IPS DF 6.9 (cell line): ENCODE results near the gene KRTAP9-8.
"Not testable (repeated sequence)": the region's sequence is repeated elsewhere in the genome, so short reads cannot be mapped to it uniquely, and the experiment has no call there.

ENCODE experiments used
- DNase-seq: peaks from one replicate; pipeline ENCODE4 v3.0.0-alpha.2; 2013; ENCODE audit warnings: low read depth, low spot score
- H3K27ac ChIP-seq: one replicate; pipeline ENCODE4 v1.5.1; 2013; ENCODE audit warnings: low read length, control low read depth
- H3K27me3 ChIP-seq: 2 replicates; pipeline ENCODE4 v1.6.1; 2013; ENCODE audit warnings: mild to moderate bottlenecking, low read length; ENCODE audit not compliant: control insufficient read depth, insufficient read depth
- H3K36me3 ChIP-seq: 2 replicates; pipeline ENCODE4 v1.6.1; 2013; ENCODE audit warnings: low read length; ENCODE audit not compliant: control insufficient read depth, insufficient read depth
- H3K4me1 ChIP-seq: 2 replicates; pipeline ENCODE4 v1.6.1; 2013; ENCODE audit warnings: low read length; ENCODE audit not compliant: control insufficient read depth, insufficient read depth
- H3K4me3 ChIP-seq: 2 replicates; pipeline ENCODE4 v1.5.1; 2013; ENCODE audit warnings: mild to moderate bottlenecking, low read length
- H3K9me3 ChIP-seq: 2 replicates; pipeline ENCODE4 v1.6.1; 2013; ENCODE audit warnings: low read length, inconsistent platforms; ENCODE audit not compliant: control insufficient read depth, insufficient read depth
- WGBS: extraction: QIAGEN DNeasy Blood & Tissue Kit; methylation state at CpG from one replicate; pipeline ENCODE4 v1.1.7; 2013; ENCODE audit warnings: mixed read lengths, missing lambda C conversion rate; ENCODE audit not compliant: insufficient read length, insufficient coverage; 5-methylcytosine and 5-hydroxymethylcytosine counted together

Gene KRTAP9-8

GRCh38 chr17:41237949-41238437 lies at the start of gene KRTAP9-8:
TSS of gene KRTAP9-8 (plus strand) at chr17:41237999. CDS start at chr17:41238052, 53 bp downstream.
- not testable (repeated sequence) for DNase-seq, H3K27me3 ChIP-seq, H3K36me3 ChIP-seq, H3K4me1 ChIP-seq, H3K27ac ChIP-seq, H3K4me3 ChIP-seq, H3K9me3 ChIP-seq
- WGBS = no CpG with 5 or more reads among the region's 3 CpGs

- not testable (repeated sequence) for H3K27ac ChIP-seq, DNase-seq, H3K4me1 ChIP-seq, H3K27me3 ChIP-seq, H3K4me3 ChIP-seq, H3K9me3 ChIP-seq, H3K36me3 ChIP-seq
- no CpG with 5 or more reads among the region's 1 CpG for WGBS
Observed at GRCh38 chr17:41189837-41190318, 47.9 kb upstream of the KRTAP9-8 start, which contains the start of gene KRTAP9-1. TSS of gene KRTAP9-1 (plus strand) at chr17:41189887. CDS start at chr17:41189887, 0 bp downstream.

DNA sequence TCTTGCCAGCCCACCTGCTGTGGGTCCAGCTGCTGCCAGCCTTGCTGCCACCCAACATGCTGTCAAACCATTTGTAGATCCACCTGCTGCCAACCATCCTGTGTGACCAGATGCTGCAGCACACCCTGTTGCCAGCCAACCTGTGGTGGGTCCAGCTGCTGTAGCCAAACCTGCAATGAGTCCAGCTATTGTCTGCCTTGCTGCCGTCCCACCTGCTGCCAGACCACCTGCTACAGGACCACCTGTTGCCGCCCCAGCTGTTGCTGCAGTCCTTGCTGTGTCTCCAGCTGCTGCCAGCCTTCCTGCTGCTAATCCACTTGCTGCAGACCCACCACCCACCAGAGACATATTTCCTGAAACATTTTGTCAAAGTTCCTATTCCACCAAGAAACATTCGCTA lies 47.5 kb upstream of the KRTAP9-8 start:
- Histone ChIP-seq H3K27ac (no peak overlapping the region), H3K36me3 (no peaks in the 10 kb centered on the region), H3K27me3 (no peaks in the 10 kb centered on the region), H3K4me1 (peaks cover 2% of the 10 kb centered on the region; the same call in 1 of the 2 replicates), H3K9me3 (no peaks in the 10 kb centered on the region), H3K4me3 (no peak overlapping the region)
- DNase-seq = no peak
- no CpG with 5 or more reads among the region's 3 CpGs for WGBS

- DNase-seq = no peak
- Histone ChIP-seq H3K27ac (no peak overlapping the region), H3K9me3 (no peaks in the 10 kb centered on the region), H3K4me1 (no peaks in the 10 kb centered on the region), H3K36me3 (no peaks in the 10 kb centered on the region), H3K4me3 (no peak overlapping the region), H3K27me3 (no peaks in the 10 kb centered on the region)
- WGBS = no CpG with 5 or more reads among the region's 1 CpG
Observed at GRCh38 chr17:41196068-41196467, 41.7 kb upstream of the KRTAP9-8 start.

GRCh38 chr17:41199421-41200078 lies 38.2 kb upstream of the KRTAP9-8 start:
- Histone ChIP-seq H3K27ac (no peak overlapping the region), H3K9me3 (no peaks in the 10 kb centered on the region), H3K4me1 (no peaks in the 10 kb centered on the region), H3K4me3 (no peak overlapping the region), H3K27me3 (no peaks in the 10 kb centered on the region), H3K36me3 (no peaks in the 10 kb centered on the region)
- no CpG with 5 or more reads among the region's 5 CpGs for WGBS
- no peak for DNase-seq

DNA sequence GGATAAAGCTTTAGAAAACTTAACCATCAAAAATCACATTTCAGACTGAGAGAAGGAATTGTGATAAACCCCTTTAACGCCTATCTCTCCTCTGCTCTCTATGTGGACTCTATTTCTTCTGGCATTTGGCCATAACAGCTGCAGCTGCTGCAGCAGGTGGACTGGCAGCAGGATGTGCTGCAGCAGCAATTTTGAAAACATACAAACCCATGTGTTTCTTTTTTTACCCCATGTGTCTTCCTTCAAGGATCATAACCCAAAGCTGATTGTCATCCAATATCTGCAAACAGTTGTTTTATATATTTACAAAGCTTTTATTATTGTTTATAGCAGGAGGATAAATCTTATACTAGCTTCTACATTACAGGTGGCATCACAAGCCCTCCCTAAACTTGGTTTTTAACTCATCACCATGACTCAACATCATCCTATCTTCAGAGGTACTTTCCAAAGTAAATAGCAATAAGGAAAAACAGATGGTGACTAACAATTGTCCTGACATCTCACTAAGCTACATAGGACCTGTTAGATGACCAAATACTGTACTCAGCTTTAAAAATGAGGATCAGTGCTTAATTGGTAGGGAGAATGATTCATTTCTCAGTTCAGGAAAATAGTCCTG lies 25.8 kb upstream of the KRTAP9-8 start:
- H3K27ac ChIP-seq = no peak overlapping the region
- no peaks in the 10 kb centered on the region for H3K4me1 ChIP-seq
- WGBS = no CpG with 5 or more reads among the region's 1 CpG
- H3K9me3 ChIP-seq = no peaks in the 10 kb centered on the region
- H3K27me3 ChIP-seq = no peaks in the 10 kb centered on the region
- no peak for DNase-seq
- H3K4me3 ChIP-seq = no peak overlapping the region
- no peaks in the 10 kb centered on the region for H3K36me3 ChIP-seq

DNA sequence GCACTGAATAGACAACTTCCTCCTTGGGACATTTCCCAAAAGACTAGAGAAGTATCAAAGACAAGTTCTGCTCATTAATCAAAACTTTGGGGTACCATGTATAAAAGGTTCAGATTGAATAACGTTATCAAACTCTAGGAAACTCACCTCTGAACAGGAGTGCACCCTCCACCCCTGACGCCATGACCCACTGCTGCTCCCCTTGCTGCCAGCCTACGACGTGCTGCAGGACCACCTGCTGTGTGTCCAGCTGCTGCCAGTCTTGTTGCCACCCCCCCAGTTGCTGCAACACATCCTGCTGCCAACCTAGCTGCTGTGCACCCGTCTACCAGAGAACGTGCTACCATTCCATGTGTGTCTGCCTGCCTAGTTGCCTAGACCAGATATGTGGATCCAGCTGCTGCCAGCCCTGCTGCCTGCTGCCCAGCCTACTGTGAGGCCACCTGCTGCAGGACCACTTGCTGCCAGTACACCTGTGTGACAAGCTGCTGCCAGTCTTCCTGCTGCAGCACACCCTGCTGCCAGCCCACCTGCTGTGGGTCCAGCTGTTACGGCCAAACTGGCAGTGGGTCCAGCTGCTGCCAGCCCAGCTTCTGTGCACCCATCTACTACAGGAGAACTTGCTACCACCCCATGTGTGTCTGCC lies 25.2 kb upstream of the KRTAP9-8 start:
- DNase-seq = no peak
- no CpG with 5 or more reads among the region's 7 CpGs for WGBS
- Histone ChIP-seq H3K9me3 (no peaks in the 10 kb centered on the region), H3K36me3 (no peaks in the 10 kb centered on the region), H3K4me3 (no peak overlapping the region), H3K27ac (no peak overlapping the region), H3K4me1 (no peaks in the 10 kb centered on the region), H3K27me3 (no peaks in the 10 kb centered on the region)

DNA sequence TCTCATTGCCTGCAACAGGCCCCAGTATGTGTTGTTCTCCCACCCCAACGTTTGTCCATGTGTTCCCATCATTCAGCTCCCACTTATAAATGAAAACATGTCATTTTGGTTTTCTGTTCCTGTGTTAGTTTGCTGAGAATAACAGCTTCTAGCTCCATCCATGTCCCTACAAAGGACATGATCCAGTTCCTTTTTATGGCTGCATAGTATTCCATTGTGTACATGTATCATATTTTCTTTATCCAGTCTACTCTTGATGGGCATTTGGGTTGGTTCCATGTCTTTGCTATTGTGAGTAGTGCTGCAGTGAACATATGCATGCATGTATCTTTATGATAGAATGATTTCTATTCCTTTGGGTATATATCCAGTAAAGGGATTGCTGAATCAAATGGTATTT lies 22.1 kb upstream of the KRTAP9-8 start:
- no peaks in the 10 kb centered on the region for H3K4me1 ChIP-seq

DNA sequence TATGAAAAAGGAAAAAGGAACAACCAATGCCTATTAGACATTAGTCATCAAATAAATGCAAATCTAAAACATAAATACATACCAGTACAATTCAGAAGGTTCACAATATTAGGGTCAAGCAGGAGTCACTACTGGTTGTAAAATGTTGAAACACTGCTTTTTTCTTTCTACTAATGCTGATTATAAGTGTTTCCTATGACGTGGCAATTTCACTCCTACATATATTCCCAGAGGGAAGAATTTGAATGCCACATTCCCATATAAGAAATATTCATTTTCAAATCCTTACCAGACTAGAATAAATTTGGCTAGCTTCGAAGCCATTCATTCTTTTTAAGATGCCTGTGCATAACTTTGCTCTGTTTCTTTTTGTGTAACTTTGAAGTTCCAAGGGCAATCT lies 14.0 kb upstream of the KRTAP9-8 start:
- no peak overlapping the region for H3K4me3 ChIP-seq
- no peaks in the 10 kb centered on the region for H3K9me3 ChIP-seq
- no peak for DNase-seq
- no peak overlapping the region for H3K27ac ChIP-seq
- H3K4me1 ChIP-seq = no peaks in the 10 kb centered on the region
- no peaks in the 10 kb centered on the region for H3K27me3 ChIP-seq
- no CpG with 5 or more reads among the region's 2 CpGs for WGBS
- H3K36me3 ChIP-seq = no peaks in the 10 kb centered on the region

More for the DNA sequence above, 22.1 kb upstream of the KRTAP9-8 start:
- Histone ChIP-seq H3K36me3 (no peaks in the 10 kb centered on the region), H3K4me3 (no peak overlapping the region), H3K27ac (no peak overlapping the region), H3K27me3 (no peaks in the 10 kb centered on the region), H3K9me3 (no peaks in the 10 kb centered on the region)
- DNase-seq = no peak
- WGBS = no CpG with 5 or more reads among the region's 1 CpG

- Histone ChIP-seq H3K4me1 (no peaks in the 10 kb centered on the region), H3K4me3 (no peak overlapping the region), H3K9me3 (no peaks in the 10 kb centered on the region), H3K27ac (no peak overlapping the region), H3K27me3 (no peaks in the 10 kb centered on the region), H3K36me3 (no peaks in the 10 kb centered on the region)
- WGBS = no CpG with 5 or more reads among the region's 6 CpGs
- no peak for DNase-seq
Observed at GRCh38 chr17:41226051-41226450, 11.7 kb upstream of the KRTAP9-8 start.
